ENCODE data around the gene LDLRAD4.

Gene LDLRAD4

GRCh38 chr18:13440277-13441248 is 222.0 kb downstream of the LDLRAD4 start:
- DNase-seq: no peak

DNA sequence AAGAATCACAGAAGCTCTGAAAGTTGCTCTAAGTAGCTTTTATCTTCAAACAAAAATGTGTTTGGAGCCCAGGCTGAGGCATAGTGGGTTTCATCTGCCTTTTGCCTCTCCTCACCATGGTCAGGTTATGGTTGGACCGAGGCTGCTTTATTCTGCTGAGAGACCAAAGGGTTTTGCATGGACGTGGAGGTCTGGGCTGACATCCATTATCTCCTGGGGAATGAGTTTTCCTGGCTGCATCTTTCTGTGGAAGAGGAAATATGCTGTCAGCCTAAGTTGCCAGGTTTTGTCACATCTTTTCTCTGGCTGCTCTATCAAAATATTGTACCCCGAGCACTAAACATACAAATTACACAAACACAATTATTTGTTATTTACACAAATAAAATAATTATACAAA is 223.2 kb downstream of the LDLRAD4 start:
- DNase-seq: no peak

DNA sequence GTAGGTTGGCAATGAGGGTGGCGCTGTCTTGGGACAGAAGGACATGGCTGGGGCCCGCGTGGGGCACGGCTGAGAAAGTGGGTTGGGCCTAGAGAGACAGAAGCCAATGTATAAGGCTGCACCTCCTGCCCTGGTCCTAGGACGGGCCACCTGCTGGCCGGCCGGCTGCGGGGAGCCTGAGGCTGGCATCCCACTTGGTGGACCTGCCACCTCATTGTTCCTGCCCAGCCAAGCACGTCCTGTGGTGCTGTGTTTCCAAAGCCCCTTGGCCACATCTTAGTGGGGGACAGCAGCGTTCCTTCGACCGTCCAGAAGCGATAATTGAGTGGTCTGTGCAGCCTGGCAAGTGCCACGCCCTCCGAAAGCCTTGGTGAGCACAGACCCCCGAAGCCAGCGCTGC is 223.9 kb downstream of the LDLRAD4 start:
- DNase-seq: no peak

DNA sequence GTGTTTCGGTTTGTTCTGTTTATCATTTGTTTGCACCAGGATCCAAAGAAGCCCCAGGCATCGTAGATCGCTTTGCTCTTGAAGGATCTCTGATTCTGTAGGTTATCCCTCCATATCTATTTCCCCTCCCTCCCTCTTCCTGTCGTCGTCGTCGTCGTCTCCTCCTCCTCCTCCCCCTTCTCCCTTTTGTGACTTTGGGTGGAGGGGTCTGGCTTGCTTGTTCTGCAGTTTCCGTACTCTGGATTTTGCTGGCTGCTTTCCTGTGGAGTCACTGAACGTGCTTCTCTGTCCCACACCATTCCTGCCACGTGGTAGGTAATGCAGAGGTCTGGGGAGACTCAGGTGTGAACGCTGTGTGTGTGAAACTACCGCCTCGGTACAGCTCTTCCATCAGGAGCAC is 225.0 kb downstream of the LDLRAD4 start:
- DNase-seq: no peak

- DNase-seq: no peak
Measured at GRCh38 chr18:13444430-13445240, 226.1 kb downstream of the LDLRAD4 start.

- DNase-seq: no peak
Measured at GRCh38 chr18:13445241-13445897, 226.8 kb downstream of the LDLRAD4 start.

- no peak for DNase-seq
Measured at GRCh38 chr18:13446024-13446423, 227.5 kb downstream of the LDLRAD4 start.

GRCh38 chr18:13446610-13447461 is 228.3 kb downstream of the LDLRAD4 start:
- DNase-seq: no peak

DNA sequence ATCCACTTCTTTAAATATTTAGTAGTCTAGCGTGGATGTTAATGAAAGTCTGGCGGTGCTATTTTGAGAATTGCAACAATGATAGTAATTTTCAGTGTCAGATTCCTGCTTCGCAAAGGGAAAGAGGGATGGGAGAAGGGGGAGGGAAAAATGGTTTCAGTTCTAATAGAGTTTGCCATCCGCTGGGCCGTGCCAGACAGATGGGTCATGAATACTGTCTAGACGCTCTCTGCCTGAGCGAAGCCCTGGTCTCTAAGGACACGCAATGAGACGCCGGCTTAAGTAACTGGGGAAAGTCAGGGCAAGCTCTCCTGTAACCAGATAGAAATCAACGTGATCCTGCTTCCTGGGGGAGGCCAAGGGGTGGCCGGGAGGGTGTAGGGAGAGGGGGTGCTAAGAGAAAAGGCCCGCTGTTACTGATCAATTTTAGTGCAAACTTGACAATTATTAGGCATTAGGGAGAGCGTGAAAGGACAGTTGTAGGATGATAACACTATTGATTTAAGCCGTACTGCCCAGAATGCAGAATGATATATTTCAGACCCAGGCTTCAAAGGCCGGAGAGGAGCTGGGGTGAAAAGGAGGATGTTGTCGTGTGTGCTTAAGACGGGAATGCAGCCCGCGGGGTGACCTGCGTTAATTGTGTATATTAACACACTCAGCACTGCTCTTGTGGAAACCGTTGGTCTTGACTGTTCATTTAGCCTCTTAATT is 229.2 kb downstream of the LDLRAD4 start:
- peak; percentile 54 for DNase-seq

- no peak for DNase-seq
Measured at GRCh38 chr18:13448335-13448795, 229.8 kb downstream of the LDLRAD4 start.

DNA sequence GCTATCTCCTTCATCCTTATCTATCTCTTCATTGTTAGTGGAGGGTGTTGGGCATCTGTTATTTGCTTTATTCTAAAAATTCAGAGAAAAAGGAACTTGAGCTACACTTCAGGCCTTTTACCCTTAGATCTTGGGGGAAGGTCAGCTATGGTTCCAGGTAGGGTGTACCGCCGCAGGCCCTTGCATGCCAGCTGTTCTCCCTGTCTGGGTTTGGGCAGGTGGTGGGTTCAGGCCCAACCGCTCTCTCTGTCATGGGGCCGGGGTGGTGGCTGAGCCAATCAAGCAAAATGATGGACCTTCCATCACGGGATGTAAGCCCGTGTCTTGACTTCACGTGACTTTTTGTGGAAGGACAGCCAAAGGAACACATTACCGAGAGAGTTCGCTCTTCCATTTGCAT is 231.1 kb downstream of the LDLRAD4 start:
- no peak for DNase-seq

- DNase-seq: no peak
Measured at GRCh38 chr18:13450289-13451212, 232.0 kb downstream of the LDLRAD4 start.

- no peak for DNase-seq
Measured at GRCh38 chr18:13451213-13451540, 232.6 kb downstream of the LDLRAD4 start.

GRCh38 chr18:13451661-13452387 is 233.3 kb downstream of the LDLRAD4 start:
- DNase-seq: no peak

DNA sequence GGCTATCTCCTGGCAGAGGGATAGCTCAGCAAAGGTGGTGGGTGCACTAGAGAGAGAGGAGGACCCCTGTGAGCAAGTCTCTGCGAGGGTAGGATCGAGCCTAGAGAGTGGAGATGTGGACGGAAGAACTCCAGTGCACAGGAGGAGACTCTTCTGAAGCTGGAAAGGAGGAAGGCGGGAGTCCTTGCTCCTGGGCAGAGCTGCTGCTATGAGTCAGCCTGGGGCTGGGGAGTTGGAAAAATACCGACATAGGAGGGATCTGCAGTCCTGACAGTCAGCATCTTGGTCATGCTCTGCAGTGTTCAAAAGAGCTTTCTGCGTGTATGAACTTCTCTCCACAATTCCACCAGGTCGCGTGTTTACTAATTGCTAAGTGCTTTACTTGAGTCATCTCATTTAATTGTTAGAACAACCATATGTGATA is 233.8 kb downstream of the LDLRAD4 start:
- no peak for DNase-seq

DNA sequence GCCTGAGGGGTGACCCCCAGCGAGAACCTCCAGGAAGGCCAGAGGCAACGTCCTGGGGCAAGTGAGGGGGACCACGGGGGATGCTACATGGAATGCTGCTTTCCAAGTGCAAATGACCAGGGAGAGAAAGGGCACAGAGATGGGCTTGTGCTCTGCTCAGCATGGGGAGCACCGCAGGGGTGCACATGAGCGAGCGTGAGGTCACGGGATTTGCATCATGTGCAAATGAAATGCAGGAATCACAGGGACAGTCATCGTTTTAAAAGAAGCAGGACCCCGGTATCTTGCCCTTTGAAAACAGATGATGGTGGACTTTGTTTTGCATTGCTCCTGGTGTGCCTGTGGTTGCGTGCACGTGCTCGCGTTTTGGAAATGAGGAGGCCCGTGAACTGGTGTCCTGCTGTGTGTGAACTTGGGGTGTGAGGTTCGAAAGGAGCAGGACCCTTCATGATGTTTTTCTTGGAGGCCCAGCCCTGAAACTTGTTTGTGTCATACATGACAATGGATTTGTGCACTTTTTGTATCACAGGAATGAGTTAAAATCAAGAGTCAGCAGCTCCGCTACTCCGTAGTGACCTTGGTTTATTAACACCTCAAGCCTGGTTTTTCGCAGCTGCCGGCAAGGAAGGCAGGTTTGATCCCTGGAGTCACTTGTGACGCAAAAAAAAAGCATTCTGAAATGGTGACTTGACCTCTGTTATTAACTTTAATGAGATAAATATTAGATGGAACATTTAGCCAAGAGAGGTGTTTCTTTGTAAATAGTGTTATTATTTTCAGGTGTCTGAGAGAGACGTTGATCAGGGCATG is 234.5 kb downstream of the LDLRAD4 start:
- DNase-seq: no peak

DNA sequence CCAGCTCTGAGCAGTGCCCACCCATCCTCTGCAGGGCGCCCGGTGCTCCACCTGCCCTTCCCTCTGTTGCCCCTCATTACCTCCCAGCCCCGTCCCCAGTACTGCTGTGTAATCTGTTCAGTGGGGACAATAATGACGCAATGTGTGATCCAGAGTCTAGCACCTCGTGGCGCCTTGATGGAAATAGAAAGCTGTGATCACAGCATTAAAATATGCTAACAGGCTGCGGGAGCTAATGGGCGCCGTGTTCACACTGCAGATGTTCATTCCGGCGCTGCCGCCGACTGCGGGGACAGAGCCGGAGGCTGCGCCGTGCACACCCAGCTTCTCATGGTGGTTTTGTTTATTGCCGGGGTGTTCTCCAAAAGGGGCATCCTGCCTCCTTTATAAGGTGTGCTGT is 235.2 kb downstream of the LDLRAD4 start:
- DNase-seq: no peak

GRCh38 chr18:13454363-13455150 is 236.0 kb downstream of the LDLRAD4 start:
- no peak for DNase-seq

Measured in DMS 273 treated with DMSO at 0.1 percent for 48 hours (cell line).